ENCODE results near the gene OSBPL8. TPM values are rescaled to one million over a fixed set of nuclear protein-coding genes. Genes with fewer than 3 reads are reported as not detected.

Gene OSBPL8
- total RNA-seq, 1 experiment from 2014 or later = 32.5 TPM

DNA sequence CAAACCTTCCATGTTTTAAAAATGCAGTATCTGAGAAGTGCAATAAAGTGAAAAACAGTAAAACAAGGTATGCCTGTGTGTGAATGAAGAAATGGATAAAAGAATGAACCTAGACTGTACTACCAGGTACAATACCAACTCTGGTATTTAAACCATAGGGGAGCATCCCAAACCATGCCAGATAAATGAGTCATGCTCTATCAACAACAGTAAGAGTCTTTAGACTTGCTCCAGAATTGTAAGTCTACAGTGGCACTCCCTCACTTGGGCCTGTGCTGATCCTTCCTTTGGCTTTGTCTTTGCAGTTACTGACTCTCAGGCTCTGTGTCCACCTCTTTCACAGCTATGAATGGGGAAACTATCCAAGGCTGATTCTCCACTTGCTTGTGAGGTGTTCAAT, 249.5 kb downstream of the OSBPL8 start:
- peak; percentile 35 for DNase-seq (ENCODE audit: low read depth)

DNA sequence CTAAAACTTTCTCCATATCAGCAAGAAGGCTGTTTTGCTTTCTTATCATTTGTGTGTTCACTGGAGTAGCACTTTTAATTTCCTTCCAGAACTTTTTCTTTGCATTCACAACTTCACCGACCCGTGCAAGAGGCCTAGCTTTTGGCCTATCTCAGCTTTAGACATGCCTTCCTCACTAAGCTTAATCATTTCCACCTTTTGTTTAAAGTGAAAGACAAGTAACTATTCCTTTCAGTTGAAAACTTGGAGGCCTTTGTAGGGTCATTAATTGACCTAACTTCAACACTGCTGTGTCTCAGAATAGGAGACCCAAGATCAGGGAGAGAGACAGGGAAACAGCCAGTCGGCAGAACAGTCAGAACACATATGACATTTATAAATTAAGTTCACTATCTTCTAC, 250.7 kb downstream of the OSBPL8 start:
- no peak for DNase-seq (ENCODE audit: low read depth)

DNA sequence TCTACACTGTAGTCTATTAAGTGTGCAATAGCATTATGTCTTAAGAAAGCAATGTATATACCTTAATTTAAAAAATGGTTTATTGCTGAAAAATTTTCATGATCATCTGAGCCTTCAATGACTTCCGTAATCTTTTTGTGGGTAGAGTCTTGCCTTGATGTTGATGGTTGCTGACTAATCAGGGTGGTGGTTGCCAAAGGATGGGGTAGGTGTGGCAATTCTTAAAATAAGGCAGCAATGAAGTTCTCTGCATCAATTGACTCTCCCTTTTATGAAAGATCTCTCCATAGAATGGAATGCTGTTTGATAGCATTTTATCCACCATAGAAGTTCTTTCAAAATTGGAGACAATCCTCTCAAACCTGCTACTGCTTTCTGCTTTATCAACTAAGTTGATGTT, 252.5 kb downstream of the OSBPL8 start:
- DNase-seq (ENCODE audit: low read depth) = no peak

DNA sequence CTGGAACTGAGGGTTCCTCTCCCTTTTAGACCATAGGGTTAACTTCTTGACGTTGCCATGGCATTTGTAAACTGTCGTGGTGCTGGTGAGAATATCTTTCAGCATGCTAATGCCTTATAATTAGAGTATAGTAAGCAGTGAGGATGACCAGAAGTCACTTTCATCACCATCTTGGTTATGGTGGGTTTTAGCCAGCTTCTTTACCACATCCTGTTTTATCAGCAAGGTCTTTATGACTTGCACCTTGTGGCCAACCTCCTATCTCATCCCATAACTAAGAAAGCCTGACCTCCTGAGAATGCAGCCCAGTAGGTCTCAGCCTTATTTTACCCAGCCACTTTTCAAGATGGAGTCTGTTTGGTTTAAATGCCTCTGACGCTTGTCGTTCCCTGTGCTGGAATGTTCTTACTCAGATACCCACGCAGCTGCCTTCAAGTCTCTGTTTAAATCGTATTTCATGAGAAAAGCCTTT, 255.5 kb downstream of the OSBPL8 start:
- DNase-seq (ENCODE audit: low read depth) = no peak

DNA sequence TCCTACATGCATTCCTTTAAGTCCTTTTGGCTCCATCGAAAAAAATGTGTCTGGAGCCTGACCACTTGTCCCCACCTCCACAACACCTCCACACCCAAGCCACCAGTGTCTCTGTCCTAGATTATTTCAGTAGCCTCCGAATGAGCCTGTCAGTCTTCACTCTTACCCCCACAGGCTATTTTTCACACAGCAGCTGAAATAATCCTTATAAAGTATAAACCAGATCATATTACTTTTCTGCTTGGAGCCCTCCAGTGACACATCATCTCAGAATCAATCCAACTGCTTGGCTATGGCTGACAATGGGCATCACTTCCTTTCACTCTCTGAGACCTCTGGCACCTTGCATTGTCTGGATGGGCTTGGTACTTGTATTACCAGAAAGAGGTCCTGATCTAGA, 256.2 kb downstream of the OSBPL8 start:
- no peak for DNase-seq (ENCODE audit: low read depth)

Other genes starting within 250 kb of the OSBPL8 start
- gene BBS10, start 211.4 kb downstream of the OSBPL8 start, total RNA-seq (2014; rRNA removed; shearing (Covaris generic)) = 9.3 and 13.7 TPM in 2 replicates
- 23.3 and 33.9 TPM in 2 replicates for gene ZDHHC17, start 204.3 kb upstream of the OSBPL8 start, total RNA-seq (2014; rRNA removed; shearing (Covaris generic))